ENCODE data around the gene ZNF735.

DNA sequence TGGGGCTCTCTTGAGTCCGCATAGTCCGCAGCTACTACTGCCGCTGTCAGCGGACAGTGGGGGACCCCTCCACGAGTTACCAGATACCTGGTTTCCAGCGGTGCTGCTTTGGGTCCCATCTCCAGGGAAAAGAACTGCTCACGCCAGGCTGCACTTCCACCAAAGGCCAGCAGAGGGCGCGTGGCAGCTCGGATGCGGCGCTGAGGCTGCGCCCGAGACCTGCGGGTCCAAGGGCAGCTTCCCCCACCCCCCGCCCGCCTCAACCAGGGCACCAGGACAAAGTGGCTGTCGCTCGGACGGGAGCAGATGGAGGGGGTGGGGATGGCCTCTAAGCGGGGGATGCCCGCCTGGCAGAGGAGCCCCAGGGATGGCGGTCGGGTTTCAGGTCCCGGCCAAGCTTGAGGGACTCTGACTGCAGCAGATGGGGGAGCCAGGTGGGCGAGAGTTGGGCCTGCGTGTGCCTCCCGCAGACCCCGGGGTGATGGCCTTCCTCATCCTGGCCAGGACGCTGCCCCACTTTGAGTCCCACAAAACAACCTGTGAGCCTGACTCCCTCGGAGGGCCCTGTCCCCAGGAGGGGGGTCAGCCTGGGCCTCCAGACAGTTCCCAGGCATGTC is 23.8 kb upstream of the ZNF735 start:
- TF ChIP-seq ARNTL (CRISPR knock-in tag; IDR thresholded peaks at IDR 0.05; ENCODE audit: borderline replicate concordance, low read depth), result no peak
- TF ChIP-seq PATZ1 (CRISPR knock-in tag; IDR thresholded peaks at IDR 0.05; ENCODE audit: borderline replicate concordance), result no peak
- no peak for TF ChIP-seq SNAI2 (CRISPR knock-in tag; IDR thresholded peaks at IDR 0.05)
- no peak for TF ChIP-seq POU6F1 (CRISPR knock-in tag; IDR thresholded peaks at IDR 0.05; ENCODE audit: borderline replicate concordance, low read depth)
- TF ChIP-seq ZC3H10 (CRISPR knock-in tag; IDR thresholded peaks at IDR 0.05), result no peak
- no peak for TF ChIP-seq ISL1 (CRISPR knock-in tag; IDR thresholded peaks at IDR 0.05)
